Measurements from ENCODE around the gene PARVA. TPM values are rescaled to one million over a fixed set of nuclear protein-coding genes. Genes with fewer than 3 reads are reported as not detected.

PARVA gene
- total RNA-seq, 2 experiments from 2014 or later = not detected

DNA sequence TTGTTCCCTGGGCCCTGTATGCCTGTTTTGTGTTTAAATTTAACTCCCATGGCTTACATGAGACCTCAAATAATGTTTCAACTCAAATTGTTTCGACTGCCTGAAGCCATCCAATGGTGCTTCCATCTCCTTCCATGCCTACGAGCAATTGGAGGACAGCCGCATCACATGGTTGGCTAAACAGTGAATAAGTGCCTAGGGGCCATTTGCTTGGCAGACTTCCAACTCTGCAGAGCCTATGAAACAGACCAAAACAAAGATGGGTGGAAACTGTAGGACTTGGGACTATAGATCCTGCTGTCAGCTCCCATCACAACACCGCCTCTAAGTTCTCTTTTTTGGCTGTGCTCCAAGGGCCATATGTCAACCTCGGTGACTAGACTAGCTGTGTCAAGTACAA, 84.1 kb downstream of the PARVA start:
- no peaks in the 10 kb centered on the region for H3K79me2 ChIP-seq (ENCODE audit: insufficient read depth, low read depth, low read length)
- intact Hi-C loops (cut with micrococcal nuclease; ENCODE audit: unreplicated experiment) = no loop called here
- BruUV-seq (replicated peaks) = no TSS peak
- DNase-seq (ENCODE audit: low spot score) = no peak
- H3K4me2 ChIP-seq (ENCODE audit: low read length) = no peak overlapping the region
- POLR2A ChIA-PET = no interaction called here
- no peaks in the 10 kb centered on the region for H3K9me3 ChIP-seq (ENCODE audit: low read length)
- no peak for TF ChIP-seq EZH2phosphoT487 (IDR thresholded peaks at IDR 0.05; ENCODE audit: borderline replicate concordance, low read depth, low read length)
- TF ChIP-seq, protein P1, sequence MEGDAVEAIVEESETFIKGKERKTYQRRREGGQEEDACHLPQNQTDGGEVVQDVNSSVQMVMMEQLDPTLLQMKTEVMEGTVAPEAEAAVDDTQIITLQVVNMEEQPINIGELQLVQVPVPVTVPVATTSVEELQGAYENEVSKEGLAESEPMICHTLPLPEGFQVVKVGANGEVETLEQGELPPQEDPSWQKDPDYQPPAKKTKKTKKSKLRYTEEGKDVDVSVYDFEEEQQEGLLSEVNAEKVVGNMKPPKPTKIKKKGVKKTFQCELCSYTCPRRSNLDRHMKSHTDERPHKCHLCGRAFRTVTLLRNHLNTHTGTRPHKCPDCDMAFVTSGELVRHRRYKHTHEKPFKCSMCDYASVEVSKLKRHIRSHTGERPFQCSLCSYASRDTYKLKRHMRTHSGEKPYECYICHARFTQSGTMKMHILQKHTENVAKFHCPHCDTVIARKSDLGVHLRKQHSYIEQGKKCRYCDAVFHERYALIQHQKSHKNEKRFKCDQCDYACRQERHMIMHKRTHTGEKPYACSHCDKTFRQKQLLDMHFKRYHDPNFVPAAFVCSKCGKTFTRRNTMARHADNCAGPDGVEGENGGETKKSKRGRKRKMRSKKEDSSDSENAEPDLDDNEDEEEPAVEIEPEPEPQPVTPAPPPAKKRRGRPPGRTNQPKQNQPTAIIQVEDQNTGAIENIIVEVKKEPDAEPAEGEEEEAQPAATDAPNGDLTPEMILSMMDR (conservative IDR thresholded peaks at IDR 0.05; ENCODE audit: low read length) = no peak
- H3K4me1 ChIP-seq (ENCODE audit: insufficient read depth, low read length, poor library complexity, severe bottlenecking) = no peaks in the 10 kb centered on the region
- H3K36me3 ChIP-seq (ENCODE audit: insufficient read depth, low read length) = no peaks in the 10 kb centered on the region
- no peak overlapping the region for H3K4me3 ChIP-seq (ENCODE audit: low read depth, low read length, poor library complexity, severe bottlenecking)
- no peak overlapping the region for H2AFZ ChIP-seq (ENCODE audit: low read length)
- CTCF ChIA-PET (ENCODE audit: unreplicated experiment) = no interaction called here
- no peaks in the 10 kb centered on the region for H4K20me1 ChIP-seq (ENCODE audit: insufficient read depth, low read length)
- H3K27ac ChIP-seq (ENCODE audit: low read depth, low read length, poor library complexity, severe bottlenecking) = no peak overlapping the region
- no peaks in the 10 kb centered on the region for H3K9me2 ChIP-seq (ENCODE audit: insufficient read depth, low read length)

DNA sequence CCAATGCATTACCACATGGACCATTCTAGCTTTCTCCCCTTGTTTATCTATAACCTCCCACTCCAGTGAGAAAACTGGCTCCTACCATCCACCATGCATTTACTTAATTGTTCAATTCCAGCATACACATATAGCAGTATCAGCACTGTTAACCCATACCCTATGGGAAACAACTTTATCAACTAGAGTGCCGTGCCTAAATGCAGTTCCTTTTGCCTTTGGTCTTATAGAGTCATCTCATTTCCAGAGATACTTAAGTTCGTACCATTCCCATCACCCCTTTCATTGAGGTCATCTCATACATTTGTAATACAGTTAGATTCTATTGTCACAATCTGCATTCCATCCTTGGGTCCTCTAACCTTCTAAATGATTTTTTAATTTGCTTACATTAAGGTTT, 86.9 kb downstream of the PARVA start:
- Histone ChIP-seq H3K9me3 (ENCODE audit: low read length) (no peaks in the 10 kb centered on the region), H3K9me2 (ENCODE audit: insufficient read depth, low read length) (no peaks in the 10 kb centered on the region), H3K4me3 (ENCODE audit: low read depth, low read length, poor library complexity, severe bottlenecking) (no peak overlapping the region), H3K4me2 (ENCODE audit: low read length) (no peak overlapping the region), H2AFZ (ENCODE audit: low read length) (no peak overlapping the region), H3K36me3 (ENCODE audit: insufficient read depth, low read length) (no peaks in the 10 kb centered on the region), H3K27ac (ENCODE audit: low read depth, low read length, poor library complexity, severe bottlenecking) (no peak overlapping the region), H3K4me1 (ENCODE audit: insufficient read depth, low read length, poor library complexity, severe bottlenecking) (no peaks in the 10 kb centered on the region), H4K20me1 (ENCODE audit: insufficient read depth, low read length) (no peaks in the 10 kb centered on the region), H3K79me2 (ENCODE audit: insufficient read depth, low read depth, low read length) (no peaks in the 10 kb centered on the region)
- intact Hi-C loops (cut with micrococcal nuclease; ENCODE audit: unreplicated experiment) = no loop called here
- no TSS peak for BruUV-seq (replicated peaks)
- CTCF ChIA-PET (ENCODE audit: unreplicated experiment) = no interaction called here
- DNase-seq (ENCODE audit: low spot score) = no peak
- POLR2A ChIA-PET = no interaction called here
- TF ChIP-seq, protein P1 (conservative IDR thresholded peaks at IDR 0.05; ENCODE audit: low read length) = no peak
- no peak for TF ChIP-seq EZH2phosphoT487 (IDR thresholded peaks at IDR 0.05; ENCODE audit: borderline replicate concordance, low read depth, low read length)

GRCh38 chr11:12465332-12465731, 88.0 kb downstream of the PARVA start:
- POLR2A ChIA-PET = interaction anchor here (0.6 kb wide), 1 partner anchor 182 kb away, joined by 7 read pairs; no protein-coding TSS in a partner anchor
- Histone ChIP-seq H3K4me2 (ENCODE audit: low read length) (no peak overlapping the region), H3K27ac (ENCODE audit: low read depth, low read length, poor library complexity, severe bottlenecking) (no peak overlapping the region), H2AFZ (ENCODE audit: low read length) (no peak overlapping the region), H3K9me3 (ENCODE audit: low read length) (no peaks in the 10 kb centered on the region), H3K36me3 (ENCODE audit: insufficient read depth, low read length) (no peaks in the 10 kb centered on the region), H3K4me1 (ENCODE audit: insufficient read depth, low read length, poor library complexity, severe bottlenecking) (no peaks in the 10 kb centered on the region), H3K4me3 (ENCODE audit: low read depth, low read length, poor library complexity, severe bottlenecking) (no peak overlapping the region), H4K20me1 (ENCODE audit: insufficient read depth, low read length) (no peaks in the 10 kb centered on the region), H3K79me2 (ENCODE audit: insufficient read depth, low read depth, low read length) (no peaks in the 10 kb centered on the region), H3K9me2 (ENCODE audit: insufficient read depth, low read length) (no peaks in the 10 kb centered on the region)
- TF ChIP-seq, protein P1 (conservative IDR thresholded peaks at IDR 0.05; ENCODE audit: low read length) = no peak
- no peak for TF ChIP-seq EZH2phosphoT487 (IDR thresholded peaks at IDR 0.05; ENCODE audit: borderline replicate concordance, low read depth, low read length)
- no TSS peak for BruUV-seq (replicated peaks)
- intact Hi-C loops (cut with micrococcal nuclease; ENCODE audit: unreplicated experiment) = no loop called here
- CTCF ChIA-PET (ENCODE audit: unreplicated experiment) = no interaction called here
- DNase-seq (ENCODE audit: low spot score) = no peak
